ENCODE results near the gene NARS2. TPM values are rescaled to one million over a fixed set of nuclear protein-coding genes. Genes with fewer than 3 reads are reported as not detected.
"Not testable (repeated sequence)": the region's sequence is repeated elsewhere in the genome, so short reads cannot be mapped to it uniquely, and the experiment has no call there.

The NARS2 gene, protein sequence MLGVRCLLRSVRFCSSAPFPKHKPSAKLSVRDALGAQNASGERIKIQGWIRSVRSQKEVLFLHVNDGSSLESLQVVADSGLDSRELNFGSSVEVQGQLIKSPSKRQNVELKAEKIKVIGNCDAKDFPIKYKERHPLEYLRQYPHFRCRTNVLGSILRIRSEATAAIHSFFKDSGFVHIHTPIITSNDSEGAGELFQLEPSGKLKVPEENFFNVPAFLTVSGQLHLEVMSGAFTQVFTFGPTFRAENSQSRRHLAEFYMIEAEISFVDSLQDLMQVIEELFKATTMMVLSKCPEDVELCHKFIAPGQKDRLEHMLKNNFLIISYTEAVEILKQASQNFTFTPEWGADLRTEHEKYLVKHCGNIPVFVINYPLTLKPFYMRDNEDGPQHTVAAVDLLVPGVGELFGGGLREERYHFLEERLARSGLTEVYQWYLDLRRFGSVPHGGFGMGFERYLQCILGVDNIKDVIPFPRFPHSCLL
- 19.1 and 19.9 TPM in 2 replicates for total RNA-seq

DNA sequence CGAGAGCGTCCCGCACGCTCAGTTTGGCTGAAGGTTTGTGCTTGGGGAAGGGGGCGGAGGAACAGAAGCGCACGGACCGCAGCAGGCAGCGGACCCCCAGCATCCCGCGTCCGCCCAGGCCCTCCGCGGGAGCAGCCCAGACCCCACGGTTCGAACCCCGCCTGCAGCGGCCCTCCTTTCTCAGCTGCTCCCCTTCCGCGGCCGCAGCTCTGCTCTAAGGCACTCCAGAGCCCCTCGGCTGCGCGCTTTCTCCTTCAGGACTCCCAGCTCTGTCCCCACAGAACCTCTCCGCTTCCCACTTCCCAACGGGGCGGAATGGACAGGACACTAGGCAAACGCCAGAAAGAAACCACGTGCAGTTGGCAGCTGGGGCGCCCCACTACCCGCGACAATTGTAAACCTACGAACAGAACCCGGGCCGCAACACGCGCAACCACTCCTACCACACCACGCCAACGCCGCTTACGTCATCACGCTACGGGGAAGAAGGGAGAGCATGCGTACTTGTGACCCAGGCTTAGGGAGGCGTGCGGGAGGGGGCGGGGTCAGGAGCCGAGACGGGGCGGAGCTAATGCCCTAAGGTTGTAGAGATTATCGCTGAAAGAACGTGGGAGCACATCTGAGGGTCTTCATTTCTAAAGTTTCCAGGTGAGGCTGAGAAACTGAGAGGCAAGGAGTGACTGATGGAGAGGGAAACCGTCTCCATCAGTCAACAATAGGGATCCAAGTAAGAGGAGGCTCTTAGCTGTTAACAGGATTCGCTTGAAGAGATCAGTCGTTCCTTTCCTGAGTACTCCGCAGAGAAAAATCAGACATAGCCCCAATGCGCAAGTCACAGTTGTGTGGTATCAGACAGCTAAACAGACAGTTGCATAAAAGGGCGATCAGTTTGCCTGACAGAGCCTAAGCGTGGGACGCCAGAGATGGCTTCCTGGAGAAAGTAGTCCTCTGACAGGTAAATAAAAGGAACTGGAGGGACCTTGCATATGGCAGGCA is at the start of gene NARS2:
Gene NARS2, minus strand, starts transcription at position 479 of the 996 bp plus-strand sequence. Its CDS starts 376 bp downstream, at position 103.
- intact Hi-C loops (cut with micrococcal nuclease) = loop anchor here (1.0 to 5.0 kb wide), 4 partner anchors 386 to 1102 kb away; partner anchors contain the start of genes ALG8, INTS4, KCTD21 and PAK1

DNA sequence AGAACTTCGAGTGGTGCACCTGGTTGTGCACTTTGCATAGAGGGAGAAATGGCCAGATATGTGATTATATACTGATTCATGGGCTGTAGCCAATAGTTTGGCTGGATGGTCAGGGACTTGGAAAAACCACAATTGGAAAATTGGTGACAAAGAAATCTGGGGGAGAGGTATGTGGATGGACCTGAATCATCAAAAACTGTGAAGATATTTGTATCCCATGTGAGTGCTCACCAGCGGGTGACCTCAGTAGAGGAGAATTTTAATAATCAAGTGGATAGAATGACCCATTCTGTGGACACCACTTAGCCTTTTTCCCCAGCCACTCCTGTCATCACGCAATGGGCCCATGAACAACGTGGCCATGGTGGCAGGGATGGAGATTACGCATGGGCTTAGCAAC is 48.0 kb upstream of the NARS2 start:
- intact Hi-C loops (cut with micrococcal nuclease) = no loop called here

DNA sequence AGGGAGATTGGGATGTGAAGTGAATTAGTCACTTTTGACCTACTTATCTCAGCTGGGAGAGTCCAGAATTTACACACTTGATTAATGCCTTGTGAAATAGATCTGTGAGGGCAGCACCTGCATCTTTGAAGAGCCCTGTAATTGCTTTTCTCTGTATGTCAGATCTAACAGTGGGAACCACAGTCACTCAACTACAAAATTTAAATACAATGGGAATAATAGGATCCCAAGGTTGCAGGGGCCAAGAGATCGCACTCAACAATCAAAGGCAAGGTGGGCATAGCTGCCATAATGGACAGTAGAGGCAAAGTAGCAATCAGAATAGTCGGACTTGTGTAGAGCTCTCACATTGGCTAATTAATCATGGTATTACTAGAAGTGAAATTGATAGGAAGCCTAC is 45.5 kb upstream of the NARS2 start:
- intact Hi-C loops (cut with micrococcal nuclease) = no loop called here

DNA sequence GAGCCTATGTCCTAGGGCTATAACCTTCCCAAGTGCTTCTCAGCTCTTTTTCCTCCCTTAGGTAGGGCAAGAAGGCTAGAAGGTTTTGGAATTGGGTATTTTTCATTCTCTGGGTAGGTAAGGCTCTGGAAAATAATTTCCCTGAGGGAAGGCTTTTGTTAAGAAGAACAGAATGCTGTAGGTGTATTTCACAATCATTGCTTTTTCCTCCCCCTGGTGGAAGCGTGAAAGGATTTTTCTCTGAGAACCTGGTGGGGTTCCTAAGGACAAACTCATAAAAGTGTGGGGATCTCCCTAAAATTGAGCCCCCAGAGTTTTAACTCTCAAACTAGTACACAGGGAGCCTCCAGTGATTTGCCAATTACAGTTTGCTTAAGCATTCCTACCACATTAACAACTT is 41.1 kb upstream of the NARS2 start:
- intact Hi-C loops (cut with micrococcal nuclease) = no loop called here

DNA sequence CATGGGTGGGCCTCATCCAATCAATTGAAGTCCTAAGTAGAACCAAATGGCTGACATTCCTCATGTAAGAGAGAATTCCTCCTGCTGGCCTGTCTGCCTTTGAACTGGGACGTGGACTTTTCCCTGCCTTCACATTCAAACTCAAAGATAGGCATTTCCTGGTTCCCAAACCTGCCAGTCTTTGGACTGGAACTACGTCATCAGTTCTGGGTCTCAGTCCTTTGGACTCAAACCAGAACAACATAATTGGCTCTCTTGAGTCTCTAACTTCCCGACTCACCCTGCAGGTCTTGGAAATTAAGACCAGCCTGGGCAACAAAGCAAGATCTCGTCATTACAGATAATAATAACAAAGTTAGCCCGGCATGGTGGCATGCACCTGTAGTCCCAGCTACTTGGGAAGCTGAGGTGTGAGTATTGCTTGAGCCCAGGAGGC is 38.7 kb upstream of the NARS2 start:
- intact Hi-C loops (cut with micrococcal nuclease) = no loop called here

DNA sequence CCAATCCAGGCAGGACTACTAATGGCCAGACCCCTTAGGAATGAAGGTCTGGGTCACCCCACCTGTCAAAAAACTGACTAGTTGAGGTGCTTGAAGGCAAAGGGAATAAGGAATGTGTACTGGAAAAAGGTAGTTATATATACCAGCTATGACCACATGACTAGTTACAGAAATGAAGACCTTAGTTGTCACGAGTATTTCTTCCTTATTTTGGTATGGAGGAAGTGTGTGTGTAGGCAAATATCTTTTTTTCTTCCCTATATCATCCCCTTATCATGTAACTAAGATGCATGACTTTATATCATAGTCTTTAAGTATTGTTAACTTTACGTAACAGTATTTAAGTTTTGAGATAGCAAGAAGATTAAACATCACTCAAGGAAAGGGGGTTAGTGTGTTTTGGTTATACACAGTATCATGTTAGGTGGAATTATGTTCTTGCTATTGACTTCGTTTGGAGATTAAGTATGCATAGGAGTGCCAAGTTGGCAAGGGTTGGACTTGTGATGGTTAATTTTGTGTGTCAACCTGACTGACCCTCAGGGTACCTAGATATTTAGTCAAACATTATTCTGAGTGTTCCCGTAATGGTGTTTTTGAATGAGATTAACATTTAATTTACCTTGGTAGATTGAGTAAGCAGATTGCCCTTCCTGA is 38.2 kb upstream of the NARS2 start:
- intact Hi-C loops (cut with micrococcal nuclease) = no loop called here

DNA sequence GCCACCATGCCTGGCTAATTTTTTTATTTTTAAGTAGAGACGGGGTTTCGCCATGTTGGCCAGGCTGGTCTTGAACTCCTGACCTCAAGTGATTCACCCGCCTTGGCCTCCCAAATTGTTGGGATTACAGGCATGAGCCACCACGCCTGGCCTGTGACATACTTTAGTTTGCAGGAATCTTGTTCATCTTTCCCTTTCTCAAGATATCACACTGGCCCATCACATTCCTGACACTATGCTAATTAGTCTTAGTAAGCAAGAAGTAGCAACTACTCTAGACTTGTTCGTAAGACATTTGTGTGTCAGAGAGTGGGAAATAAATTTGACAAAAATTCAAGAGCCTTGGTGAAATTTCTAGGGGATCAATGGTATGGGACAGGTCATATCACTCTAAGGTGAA is 34.7 kb upstream of the NARS2 start:
- intact Hi-C loops (cut with micrococcal nuclease) = not testable (repeated sequence)

DNA sequence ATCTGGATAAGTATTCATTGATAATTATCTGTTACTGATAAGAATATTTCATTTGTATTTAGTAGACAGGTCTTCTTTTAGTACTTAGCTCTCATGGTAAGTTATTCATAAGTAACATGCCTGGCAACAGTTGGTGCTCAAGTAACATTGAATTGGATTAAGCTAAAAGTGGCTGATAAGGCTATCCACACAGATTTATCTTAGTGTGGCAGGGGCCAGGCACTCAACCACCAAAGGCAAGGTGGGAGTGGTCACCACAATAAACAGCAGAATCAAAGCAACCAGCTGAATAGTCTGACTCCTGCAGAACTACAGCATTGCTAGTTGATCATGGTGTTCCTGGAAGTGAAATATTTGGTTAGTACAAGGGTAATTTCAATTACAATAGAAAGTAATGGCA is 33.0 kb upstream of the NARS2 start:
- intact Hi-C loops (cut with micrococcal nuclease) = no loop called here

DNA sequence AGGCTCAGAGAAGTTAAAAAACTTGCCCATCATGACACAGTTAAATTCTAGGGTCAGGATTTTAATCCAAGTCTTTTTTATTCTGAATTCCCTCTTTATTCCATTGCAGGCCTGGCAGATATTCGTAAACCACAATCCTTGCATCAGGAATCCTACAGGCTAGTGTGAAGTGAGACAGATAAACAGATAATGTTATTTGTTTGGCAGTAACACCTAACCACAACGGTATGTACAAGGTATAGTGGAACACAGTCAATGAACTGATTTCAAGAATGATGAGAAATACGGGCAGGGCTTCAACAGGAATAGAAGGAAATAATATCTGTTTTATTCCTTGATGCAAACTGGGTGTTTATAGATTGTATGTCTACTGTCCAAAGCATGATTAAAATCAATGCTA is 32.0 kb upstream of the NARS2 start:
- intact Hi-C loops (cut with micrococcal nuclease) = no loop called here

DNA sequence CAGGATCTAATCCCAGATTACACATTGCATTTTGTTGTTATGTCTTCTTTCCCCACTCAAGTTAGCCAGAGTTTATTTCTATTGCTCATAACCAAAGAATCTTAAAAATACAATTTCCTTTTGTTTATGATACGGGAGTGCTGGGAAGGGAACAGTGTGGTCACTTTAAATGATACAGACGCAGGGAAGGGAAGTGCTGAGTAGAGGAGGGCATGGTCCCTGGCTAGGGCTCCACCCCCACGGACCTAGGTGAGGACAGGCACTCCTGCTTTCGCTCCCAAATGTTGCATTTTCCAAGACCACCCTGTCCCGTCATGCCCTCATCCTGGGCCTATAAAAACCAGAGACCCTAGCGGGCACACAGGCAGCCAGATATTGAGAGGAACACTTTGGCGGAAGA is 30.6 kb upstream of the NARS2 start:
- intact Hi-C loops (cut with micrococcal nuclease) = no loop called here

DNA sequence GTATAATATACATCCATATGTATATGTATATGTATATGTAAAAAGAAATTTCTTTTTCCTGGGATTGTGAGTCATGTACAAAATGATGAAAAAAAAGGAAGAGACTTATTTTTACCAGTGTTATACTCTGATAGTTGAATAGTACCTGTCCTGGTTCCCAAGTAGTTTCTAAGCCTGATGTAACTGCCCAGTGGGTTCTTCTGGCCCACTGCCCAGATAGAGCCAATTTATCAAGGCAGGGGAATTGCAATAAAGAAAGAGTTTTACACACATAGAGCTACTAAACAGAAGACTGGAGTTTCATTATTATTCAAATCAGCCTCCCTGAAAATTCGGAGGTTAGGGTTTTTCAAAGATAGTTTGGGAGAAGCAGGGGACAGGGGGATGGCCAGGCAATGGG is 29.1 kb upstream of the NARS2 start:
- intact Hi-C loops (cut with micrococcal nuclease) = no loop called here

DNA sequence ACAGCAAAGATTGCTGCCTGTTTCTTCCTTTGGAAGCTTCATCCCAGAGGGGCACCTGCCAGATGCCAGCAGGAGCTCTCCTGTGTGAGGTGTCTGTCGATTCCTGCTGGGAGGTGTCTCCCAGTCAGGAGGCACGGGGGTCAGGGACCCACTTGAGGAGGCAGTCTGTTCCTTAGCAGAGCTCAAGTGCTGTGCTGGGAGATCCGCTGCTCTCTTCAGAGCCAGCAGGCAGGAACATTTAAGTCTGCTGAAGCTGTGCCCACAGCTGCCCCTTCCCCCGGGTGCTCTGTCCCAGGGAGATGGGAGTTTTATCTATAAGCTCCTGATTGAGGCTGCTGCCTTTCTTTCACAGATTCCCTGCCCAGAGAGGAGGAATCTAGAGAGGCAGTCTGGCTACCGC is 28.1 kb upstream of the NARS2 start:
- intact Hi-C loops (cut with micrococcal nuclease) = not testable (repeated sequence)

DNA sequence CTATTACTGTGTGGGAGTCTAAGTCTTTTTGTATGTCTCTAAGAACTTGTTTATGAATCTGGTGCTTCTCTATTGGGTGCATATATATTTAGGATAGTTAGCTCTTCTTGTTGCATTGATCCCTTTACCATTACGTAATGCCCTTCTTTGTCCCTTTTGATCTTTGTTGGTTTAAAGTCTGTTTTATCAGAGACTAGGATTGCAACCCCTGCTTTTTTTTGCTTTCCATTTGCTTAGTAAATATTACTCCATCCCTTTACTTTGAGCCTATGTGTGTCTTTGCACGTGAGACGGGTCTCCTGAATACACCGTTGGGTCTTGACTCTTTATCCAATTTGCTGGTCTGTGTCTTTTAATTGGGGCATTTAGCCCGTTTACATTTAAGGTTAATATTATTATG is 26.4 kb upstream of the NARS2 start:
- intact Hi-C loops (cut with micrococcal nuclease) = not testable (repeated sequence)

DNA sequence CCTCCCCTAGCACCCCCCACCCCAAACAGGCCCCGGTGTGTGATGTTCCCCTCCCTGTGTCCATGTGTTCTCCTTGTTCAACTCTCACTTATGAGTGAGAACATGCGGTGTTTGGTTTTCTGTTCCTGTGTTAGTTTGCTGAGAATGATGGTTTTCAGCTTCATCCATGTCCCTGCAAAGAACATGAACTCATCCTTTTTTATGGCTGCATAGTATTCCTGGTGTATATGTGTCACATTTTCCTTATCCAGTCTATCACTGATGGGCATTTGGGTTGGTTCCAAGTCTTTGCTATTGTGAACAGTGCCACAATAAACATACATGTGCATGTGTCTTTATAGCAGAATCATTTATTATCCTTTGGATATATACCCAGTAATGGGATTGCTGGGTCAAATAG is 22.9 kb upstream of the NARS2 start:
- intact Hi-C loops (cut with micrococcal nuclease) = not testable (repeated sequence)

DNA sequence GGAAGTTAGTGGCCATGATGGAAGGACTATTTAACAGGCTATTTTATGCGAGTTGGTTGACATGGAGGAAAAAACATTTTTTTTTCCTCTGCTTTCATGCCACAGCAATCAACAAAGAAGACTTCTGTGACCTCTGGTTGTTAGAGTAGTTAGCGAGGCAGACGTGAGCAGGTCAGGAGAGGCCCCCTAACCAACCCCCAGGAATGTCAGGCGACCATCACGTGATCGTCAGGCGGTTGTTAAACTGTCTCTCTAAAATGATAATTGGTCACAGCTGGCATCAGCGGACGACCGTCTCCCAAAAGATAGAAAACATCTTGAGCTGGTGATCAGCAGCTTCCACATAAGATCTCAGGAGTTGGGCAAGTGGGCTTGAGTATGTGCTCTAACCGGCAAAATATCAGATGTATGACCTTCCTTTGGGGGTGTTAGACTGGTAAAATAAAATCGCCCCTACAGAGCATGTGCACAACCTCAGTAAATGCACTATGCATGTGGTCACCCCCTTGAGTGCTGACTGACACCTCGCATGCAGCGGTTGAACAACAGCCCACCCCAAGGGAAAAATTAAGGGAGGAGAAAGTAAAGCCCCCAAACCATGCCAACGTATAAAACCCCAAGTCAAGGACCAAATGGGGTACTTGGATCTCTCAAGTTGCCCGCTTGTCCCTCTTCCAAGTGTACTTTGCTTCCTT is 20.9 kb upstream of the NARS2 start:
- intact Hi-C loops (cut with micrococcal nuclease) = no loop called here

DNA sequence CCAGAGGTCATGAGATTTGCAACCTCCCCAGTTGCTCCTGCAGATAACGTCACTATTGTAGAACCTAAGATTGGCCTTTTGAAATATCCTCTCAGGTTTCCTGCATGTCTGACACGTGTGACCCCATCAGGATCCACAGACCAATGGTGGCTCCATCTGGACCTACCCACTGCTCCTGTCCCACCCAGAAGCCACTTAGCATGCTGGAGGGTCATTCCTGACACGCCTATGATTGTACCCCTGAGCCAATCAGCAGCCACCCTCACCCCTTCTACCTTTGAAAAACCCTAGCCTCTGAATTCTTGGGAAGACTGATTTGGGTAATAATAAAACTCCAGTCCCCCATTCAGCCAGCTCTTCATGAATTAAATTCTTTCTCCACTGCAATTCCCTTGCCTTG is 20.1 kb upstream of the NARS2 start:
- intact Hi-C loops (cut with micrococcal nuclease) = no loop called here

DNA sequence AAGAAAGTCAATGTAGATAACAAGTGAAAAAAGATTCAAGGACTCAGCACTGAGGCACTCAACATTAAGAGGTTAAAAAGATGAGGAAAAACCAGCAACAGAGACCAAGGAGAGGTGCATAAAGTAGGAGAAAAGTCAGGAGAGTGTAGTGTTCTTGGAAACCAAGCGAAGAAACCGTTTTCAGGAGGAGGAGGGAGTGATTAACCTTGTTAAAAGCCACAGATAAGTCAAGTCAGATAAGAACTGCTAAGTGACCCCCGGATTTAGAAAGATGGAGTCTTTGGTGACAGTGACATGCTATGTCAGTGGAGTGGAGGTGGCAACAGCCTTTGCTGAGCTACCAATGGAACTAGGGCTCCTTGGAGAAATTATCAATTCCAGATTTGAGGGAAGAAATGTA is 13.9 kb upstream of the NARS2 start:
- intact Hi-C loops (cut with micrococcal nuclease) = no loop called here

DNA sequence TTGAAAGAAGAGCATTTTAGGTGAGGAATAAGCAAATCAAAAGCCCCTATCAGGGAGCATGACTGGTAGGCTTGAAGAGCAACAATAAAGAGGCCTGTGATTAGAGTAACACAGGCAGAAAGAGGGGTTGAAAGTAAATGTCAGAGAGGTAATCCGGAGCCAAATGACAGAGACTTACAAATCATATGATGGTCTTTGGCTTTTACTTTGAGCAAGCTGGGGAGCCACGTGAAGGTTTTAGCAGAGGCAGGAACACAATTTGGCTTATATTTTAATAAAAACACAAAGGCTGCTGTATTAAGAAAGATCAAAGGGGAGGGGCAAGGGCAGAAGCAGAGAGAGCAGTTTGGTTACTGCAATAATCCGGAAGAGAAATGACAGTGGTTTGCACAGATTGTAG is 12.8 kb upstream of the NARS2 start:
- intact Hi-C loops (cut with micrococcal nuclease) = no loop called here

DNA sequence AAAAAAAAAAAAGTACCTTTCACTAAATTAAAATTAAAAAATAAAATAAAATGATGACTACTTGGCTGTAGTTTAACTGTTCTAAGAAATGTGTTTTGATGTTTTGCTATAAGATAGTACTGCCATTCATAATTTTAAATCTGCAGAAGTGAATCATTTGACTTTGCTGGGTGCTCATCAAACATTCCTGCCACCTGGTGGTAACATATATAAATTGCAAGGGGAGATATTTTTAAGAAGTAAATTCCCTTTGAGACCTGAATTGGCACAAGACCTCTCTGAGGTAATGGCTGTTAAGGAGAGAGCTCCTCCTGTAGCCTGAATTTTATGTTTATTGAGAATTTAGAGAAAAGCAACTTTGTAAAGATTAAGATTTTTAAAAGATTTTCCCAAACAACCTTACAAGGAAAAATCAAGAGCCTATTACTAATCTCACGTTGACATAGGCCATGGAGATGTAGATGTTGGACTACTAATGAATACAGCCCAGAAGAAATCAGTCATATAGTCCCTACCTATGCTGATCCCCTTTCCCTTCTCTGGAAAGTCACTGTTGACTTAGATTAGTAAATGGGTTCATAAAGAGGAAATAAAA is 11.9 kb upstream of the NARS2 start:
- intact Hi-C loops (cut with micrococcal nuclease) = no loop called here

DNA sequence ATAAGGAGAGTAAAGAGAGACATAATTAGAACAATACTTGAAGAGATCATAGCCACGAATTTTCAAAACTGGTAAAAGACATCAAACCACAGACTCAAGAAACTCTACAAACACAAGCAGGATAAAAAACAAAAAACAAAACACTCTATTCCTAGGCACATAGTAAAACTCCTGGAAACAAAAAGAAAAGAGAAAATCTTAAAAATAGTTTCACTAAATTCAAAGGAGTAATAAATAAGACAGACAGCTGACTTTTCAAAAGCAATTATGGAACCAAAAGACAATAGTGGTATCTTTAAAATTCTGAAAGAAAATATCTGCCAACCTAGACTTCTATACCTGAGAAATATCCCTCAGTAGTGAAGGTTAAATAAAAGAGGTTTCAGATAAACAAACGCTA is 9.2 kb upstream of the NARS2 start:
- intact Hi-C loops (cut with micrococcal nuclease) = no loop called here
